Measurements from ENCODE around the gene HYAL1.

GRCh38 chr3:50322115-50322385 is 18.7 kb upstream of the HYAL1 start:
- no peak for TF ChIP-seq CTCF (IDR thresholded peaks at IDR 0.05)
- TF ChIP-seq EZH2 (IDR thresholded peaks at IDR 0.05): no peak
- no peak for TF ChIP-seq EZH2phosphoT487 (IDR thresholded peaks at IDR 0.05)
